EL (cell line): ENCODE results near the gene CIP2A.

Source experiments
- DNase-seq: peaks from one replicate; pipeline ENCODE4 v3.0.0-alpha.2; 2016

CIP2A gene

GRCh38 chr3:108555966-108556581 lies 33.2 kb downstream of the CIP2A start:
- DNase-seq: no peak

GRCh38 chr3:108554913-108555571 lies 34.2 kb downstream of the CIP2A start:
- DNase-seq: peak; percentile 6

GRCh38 chr3:108554229-108554628 lies 35.0 kb downstream of the CIP2A start:
- DNase-seq: no peak

- DNase-seq: peak; percentile 38
Measured at GRCh38 chr3:108552267-108553159, 36.7 kb downstream of the CIP2A start.

- no peak for DNase-seq
Measured at GRCh38 chr3:108548886-108549285, 40.4 kb downstream of the CIP2A start.

GRCh38 chr3:108548304-108548703 lies 40.9 kb downstream of the CIP2A start:
- DNase-seq: no peak

- no peak for DNase-seq
Measured at GRCh38 chr3:108546692-108547091, 42.5 kb downstream of the CIP2A start.

- no peak for DNase-seq
Measured at GRCh38 chr3:108546247-108546646, 43.0 kb downstream of the CIP2A start.

- DNase-seq: no peak
Measured at GRCh38 chr3:108538083-108538482, 51.2 kb downstream of the CIP2A start.

GRCh38 chr3:108528459-108529252 lies 60.6 kb downstream of the CIP2A start:
- no peak for DNase-seq

GRCh38 chr3:108527817-108528216 lies 61.4 kb downstream of the CIP2A start:
- DNase-seq: no peak

- no peak for DNase-seq
Measured at GRCh38 chr3:108527109-108527508, 62.1 kb downstream of the CIP2A start.

- no peak for DNase-seq
Measured at GRCh38 chr3:108525971-108526370, 63.3 kb downstream of the CIP2A start.

- no peak for DNase-seq
Measured at GRCh38 chr3:108525256-108525655, 64.0 kb downstream of the CIP2A start.

GRCh38 chr3:108524537-108524936 lies 64.7 kb downstream of the CIP2A start:
- DNase-seq: no peak

- peak; percentile 15 for DNase-seq
Measured at GRCh38 chr3:108518895-108519294, 70.3 kb downstream of the CIP2A start.

- no peak for DNase-seq
Measured at GRCh38 chr3:108516881-108517280, 72.4 kb downstream of the CIP2A start.

- peak; percentile 34 for DNase-seq
Measured at GRCh38 chr3:108513961-108514360, 75.3 kb downstream of the CIP2A start.

GRCh38 chr3:108512671-108513070 lies 76.6 kb downstream of the CIP2A start:
- DNase-seq: no peak

GRCh38 chr3:108511490-108511889 lies 77.7 kb downstream of the CIP2A start:
- no peak for DNase-seq

- DNase-seq: no peak
Measured at GRCh38 chr3:108511055-108511454, 78.2 kb downstream of the CIP2A start.

GRCh38 chr3:108510496-108510895 lies 78.7 kb downstream of the CIP2A start, which contains the start of gene MYH15:
Gene MYH15 (minus strand): TSS chr3:108510596. CDS start chr3:108510530, 66 bp downstream.
- DNase-seq: no peak

GRCh38 chr3:108509871-108510270 lies 79.4 kb downstream of the CIP2A start:
- DNase-seq: no peak
